ENCODE results near the gene HAUS8. TPM values are rescaled to one million over a fixed set of nuclear protein-coding genes. Genes with fewer than 3 reads are reported as not detected.

The HAUS8 gene
- total RNA-seq, 2 experiments from 2014 or later: 47.3 to 74.1 TPM

- no peak overlapping the region for H3K4me3 ChIP-seq (ENCODE audit: low read depth, low read length, poor library complexity, severe bottlenecking)
- POLR2A ChIA-PET: no interaction called here
- no peak for DNase-seq (ENCODE audit: low spot score)
- H2AFZ ChIP-seq (ENCODE audit: low read length): peak overlapping the region; percentile 53; the same call in 1 of the 2 replicates
- H3K79me2 ChIP-seq (ENCODE audit: insufficient read depth, low read depth, low read length): no peaks in the 10 kb centered on the region
- intact Hi-C loops (cut with micrococcal nuclease; ENCODE audit: unreplicated experiment): no loop called here
- no peaks in the 10 kb centered on the region for H4K20me1 ChIP-seq (ENCODE audit: insufficient read depth, low read length)
- BruUV-seq (replicated peaks): no TSS peak
- no peak for TF ChIP-seq EZH2phosphoT487 (IDR thresholded peaks at IDR 0.05; ENCODE audit: borderline replicate concordance, low read depth, low read length)
- TF ChIP-seq CTCF (conservative IDR thresholded peaks at IDR 0.05; ENCODE audit: low read length): no peak
- H3K36me3 ChIP-seq (ENCODE audit: insufficient read depth, low read length): no peaks in the 10 kb centered on the region
- CTCF ChIA-PET (ENCODE audit: unreplicated experiment): no interaction called here
- H3K4me1 ChIP-seq (ENCODE audit: insufficient read depth, low read length, poor library complexity, severe bottlenecking): peaks cover 31% of the 10 kb centered on the region
- H3K9me2 ChIP-seq (ENCODE audit: insufficient read depth, low read length): no peaks in the 10 kb centered on the region
- H3K27ac ChIP-seq (ENCODE audit: low read depth, low read length, poor library complexity, severe bottlenecking): no peak overlapping the region
- H3K9me3 ChIP-seq (ENCODE audit: low read length): peaks cover 4% of the 10 kb centered on the region; the same call in 1 of the 2 replicates
- no peak overlapping the region for H3K4me2 ChIP-seq (ENCODE audit: low read length)
Measured at GRCh38 chr19:17021328-17021727, 53.9 kb downstream of the HAUS8 start.

DNA sequence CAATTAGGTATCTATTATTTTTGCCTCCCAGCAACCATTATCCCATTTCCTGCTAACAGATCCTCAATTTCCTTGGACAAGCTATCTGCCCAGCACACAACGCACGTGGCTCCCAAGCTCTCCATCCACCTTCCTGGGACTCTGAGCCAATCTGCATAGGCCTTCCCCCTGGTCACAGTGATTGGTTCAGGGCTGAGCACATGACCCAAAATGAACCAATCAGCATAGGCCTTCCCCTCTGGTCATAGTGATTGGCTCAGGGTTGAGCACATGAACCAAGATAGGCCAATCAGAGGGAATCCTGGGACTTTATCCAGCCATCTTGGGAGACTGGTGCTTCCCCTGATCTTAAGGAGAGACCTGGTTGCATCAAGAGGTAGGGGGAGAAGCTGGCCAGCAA is 54.4 kb downstream of the HAUS8 start:
- peak; percentile 43 for DNase-seq (ENCODE audit: low spot score)
- CTCF ChIA-PET (ENCODE audit: unreplicated experiment): no interaction called here

More for the DNA sequence above, 54.4 kb downstream of the HAUS8 start:
- POLR2A ChIA-PET: no interaction called here
- intact Hi-C loops (cut with micrococcal nuclease; ENCODE audit: unreplicated experiment): no loop called here
- Histone ChIP-seq H2AFZ (ENCODE audit: low read length) (peak overlapping the region; percentile 53; the same call in 1 of the 2 replicates), H3K4me3 (ENCODE audit: low read depth, low read length, poor library complexity, severe bottlenecking) (no peak overlapping the region), H3K79me2 (ENCODE audit: insufficient read depth, low read depth, low read length) (no peaks in the 10 kb centered on the region), H3K36me3 (ENCODE audit: insufficient read depth, low read length) (no peaks in the 10 kb centered on the region), H3K4me2 (ENCODE audit: low read length) (no peak overlapping the region), H3K9me2 (ENCODE audit: insufficient read depth, low read length) (no peaks in the 10 kb centered on the region), H3K27ac (ENCODE audit: low read depth, low read length, poor library complexity, severe bottlenecking) (no peak overlapping the region), H4K20me1 (ENCODE audit: insufficient read depth, low read length) (no peaks in the 10 kb centered on the region), H3K9me3 (ENCODE audit: low read length) (peaks cover 4% of the 10 kb centered on the region; the same call in 1 of the 2 replicates), H3K4me1 (ENCODE audit: insufficient read depth, low read length, poor library complexity, severe bottlenecking) (peaks cover 27% of the 10 kb centered on the region)
- TF ChIP-seq CTCF (conservative IDR thresholded peaks at IDR 0.05; ENCODE audit: low read length) (no peak), EZH2phosphoT487 (IDR thresholded peaks at IDR 0.05; ENCODE audit: borderline replicate concordance, low read depth, low read length) (no peak)
- BruUV-seq (replicated peaks): no TSS peak
